Keratinocyte (primary cell): ENCODE measurements around the gene MRPS33.
A peak's percentile ranks its signal among the peaks of the same experiment; 100 is the strongest.

Experiments
- EZH2 ChIP-seq: IDR thresholded peaks from one replicate; pipeline ENCODE4 v1.6.1; 2012; ENCODE audit warnings: inconsistent platforms, mild to moderate bottlenecking, low read length, moderate library complexity
- TF ChIP-seq, protein P1 (sequence below), 3 experiments: IDR thresholded peaks in 1 of 3; conservative IDR thresholded peaks in 1 of 3; optimal IDR thresholded peaks in 1 of 3; 2 replicates in 2 of 3; 3 replicates in 1 of 3; pipeline versions ENCODE3 to v1.5.1; 2011; ENCODE audit warnings: low read length in 3 of 3, mild to moderate bottlenecking in 3 of 3, moderate library complexity in 2 of 3, control low read depth in 1 of 3, inconsistent platforms in 1 of 3; ENCODE audit not compliant: insufficient read depth in 2 of 3; ENCODE audit errors: extremely low read depth in 1 of 3

DNA sequence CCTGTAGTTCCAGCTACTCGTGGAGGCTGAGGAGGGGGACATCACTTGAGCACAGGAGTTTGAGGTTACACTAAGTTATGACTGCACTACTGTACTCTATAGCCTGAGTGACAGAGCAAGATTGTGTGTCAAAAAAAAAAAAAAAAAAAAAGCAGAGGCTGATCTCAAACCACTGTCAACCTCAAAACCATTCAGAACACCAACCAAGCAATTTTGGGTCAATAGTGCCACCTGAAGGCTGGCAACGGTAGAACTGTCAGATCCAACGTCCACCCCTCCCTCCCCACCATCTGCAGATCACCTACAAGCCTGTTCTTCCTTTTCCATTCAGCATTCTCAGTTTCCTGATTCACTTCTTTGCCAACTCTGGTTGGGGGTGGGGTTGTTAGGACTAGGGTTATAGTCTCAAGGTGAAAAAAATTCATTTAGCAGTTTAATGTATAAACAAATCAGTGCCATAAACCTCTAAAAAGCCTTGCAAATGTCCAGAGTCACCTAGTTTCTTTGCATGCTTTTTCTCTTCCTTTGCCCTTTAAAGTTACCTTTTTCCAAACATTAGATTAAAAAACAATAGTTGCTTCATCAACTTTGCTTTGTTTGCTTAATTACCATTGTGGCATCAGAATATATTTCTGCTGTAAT is 2.6 kb downstream of the MRPS33 start:
- TF ChIP-seq, protein P1, sequence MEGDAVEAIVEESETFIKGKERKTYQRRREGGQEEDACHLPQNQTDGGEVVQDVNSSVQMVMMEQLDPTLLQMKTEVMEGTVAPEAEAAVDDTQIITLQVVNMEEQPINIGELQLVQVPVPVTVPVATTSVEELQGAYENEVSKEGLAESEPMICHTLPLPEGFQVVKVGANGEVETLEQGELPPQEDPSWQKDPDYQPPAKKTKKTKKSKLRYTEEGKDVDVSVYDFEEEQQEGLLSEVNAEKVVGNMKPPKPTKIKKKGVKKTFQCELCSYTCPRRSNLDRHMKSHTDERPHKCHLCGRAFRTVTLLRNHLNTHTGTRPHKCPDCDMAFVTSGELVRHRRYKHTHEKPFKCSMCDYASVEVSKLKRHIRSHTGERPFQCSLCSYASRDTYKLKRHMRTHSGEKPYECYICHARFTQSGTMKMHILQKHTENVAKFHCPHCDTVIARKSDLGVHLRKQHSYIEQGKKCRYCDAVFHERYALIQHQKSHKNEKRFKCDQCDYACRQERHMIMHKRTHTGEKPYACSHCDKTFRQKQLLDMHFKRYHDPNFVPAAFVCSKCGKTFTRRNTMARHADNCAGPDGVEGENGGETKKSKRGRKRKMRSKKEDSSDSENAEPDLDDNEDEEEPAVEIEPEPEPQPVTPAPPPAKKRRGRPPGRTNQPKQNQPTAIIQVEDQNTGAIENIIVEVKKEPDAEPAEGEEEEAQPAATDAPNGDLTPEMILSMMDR (optimal IDR thresholded peaks at IDR 0.05 in 1 of 3, IDR thresholded peaks at IDR 0.05 in 1 of 3, conservative IDR thresholded peaks at IDR 0.05 in 1 of 3; ENCODE audit: extremely low read depth in 1 of 3, insufficient read depth in 2 of 3, low read length in 3 of 3) = peak; percentile 62 to 84 (median 64)
- no peak for TF ChIP-seq EZH2
